NCI-H2196 (cell line): Measurements from ENCODE around the gene FGGY.
"Not testable (repeated sequence)": the region's sequence is repeated elsewhere in the genome, so short reads cannot be mapped to it uniquely, and the experiment has no call there.

Experiments
- DNase-seq: peaks from one replicate; lab custom pipeline; 2025; ENCODE audit not compliant: unreplicated experiment; lab: John Stamatoyannopoulos, UW

Gene FGGY

GRCh38 chr1:59716832-59717231 is 419.9 kb downstream of the FGGY start:
- DNase-seq, result no peak

- no peak for DNase-seq
These were observed 421.4 kb downstream of the FGGY start for GRCh38 chr1:59718064-59718988.

- DNase-seq, result no peak
These were observed 422.1 kb downstream of the FGGY start for GRCh38 chr1:59718989-59719360.

- no peak for DNase-seq
These were observed 423.6 kb downstream of the FGGY start for GRCh38 chr1:59720326-59721115.

GRCh38 chr1:59730302-59730701 is 433.4 kb downstream of the FGGY start:
- DNase-seq, result no peak

- DNase-seq, result no peak
These were observed 434.0 kb downstream of the FGGY start for GRCh38 chr1:59730759-59731478.

- DNase-seq, result no peak
These were observed 434.7 kb downstream of the FGGY start for GRCh38 chr1:59731591-59731990.

- DNase-seq, result no peak
These were observed 435.5 kb downstream of the FGGY start for GRCh38 chr1:59732214-59732955.

GRCh38 chr1:59733443-59734141 is 436.7 kb downstream of the FGGY start:
- DNase-seq, result no peak

GRCh38 chr1:59735927-59736326 is 439.0 kb downstream of the FGGY start:
- DNase-seq, result not testable (repeated sequence)

- DNase-seq, result no peak
These were observed 439.9 kb downstream of the FGGY start for GRCh38 chr1:59736744-59737143.

GRCh38 chr1:59737638-59738037 is 440.7 kb downstream of the FGGY start:
- no peak for DNase-seq

- no peak for DNase-seq
These were observed 441.3 kb downstream of the FGGY start for GRCh38 chr1:59738152-59738551.

- DNase-seq, result no peak
These were observed 441.7 kb downstream of the FGGY start for GRCh38 chr1:59738591-59739015.

- no peak for DNase-seq
These were observed 442.2 kb downstream of the FGGY start for GRCh38 chr1:59739111-59739510.

GRCh38 chr1:59742526-59742925 is 445.6 kb downstream of the FGGY start:
- no peak for DNase-seq

GRCh38 chr1:59743324-59744091 is 446.6 kb downstream of the FGGY start:
- no peak for DNase-seq

GRCh38 chr1:59747420-59748024 is 450.6 kb downstream of the FGGY start:
- no peak for DNase-seq

GRCh38 chr1:59748123-59748522 is 451.2 kb downstream of the FGGY start:
- DNase-seq, result no peak
